ENCODE data around the gene FBF1. TPM values are rescaled to one million over a fixed set of nuclear protein-coding genes. Genes with fewer than 3 reads are reported as not detected.

The FBF1 gene
- polyA plus RNA-seq, 2 donors: 8.7 to 33.7 TPM

DNA sequence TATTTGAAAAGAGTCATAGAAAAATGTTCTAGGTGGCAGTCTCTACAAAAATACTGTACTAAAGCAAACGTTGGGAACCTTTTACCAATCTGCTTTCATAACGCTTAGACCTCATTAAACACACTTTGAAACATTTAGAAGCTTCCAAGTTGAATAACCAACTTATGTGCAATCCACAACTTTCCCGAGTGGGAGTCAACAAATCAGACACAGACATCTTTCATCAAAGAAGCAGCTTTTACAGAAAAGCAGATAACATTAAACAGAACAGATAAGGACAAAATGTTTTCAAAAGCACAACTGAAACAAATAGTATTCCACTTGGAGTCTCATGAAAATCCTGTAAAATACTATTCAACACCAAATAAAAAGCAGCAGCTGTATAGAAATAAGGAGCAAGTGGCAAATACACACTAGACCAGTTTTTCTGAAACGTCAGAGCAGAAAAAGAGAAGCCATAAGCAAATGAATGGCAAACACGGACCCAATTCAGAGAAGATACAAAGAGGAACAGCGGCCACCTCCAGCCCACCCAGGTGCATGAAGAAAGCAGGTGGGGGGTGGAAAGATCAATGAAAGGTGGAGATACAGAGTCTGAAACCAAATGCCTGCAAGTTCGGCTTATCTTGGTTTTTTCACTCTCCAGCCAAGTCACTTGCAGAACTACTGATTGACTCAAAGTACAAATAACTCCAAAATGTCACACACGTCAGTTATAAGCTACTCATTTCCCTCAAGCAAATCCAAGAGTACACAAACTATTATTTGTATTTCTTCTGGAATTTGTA lies 18.4 kb upstream of the FBF1 start:
- Histone ChIP-seq H3K27ac (ENCODE audit: low read depth in 2 of 2, low read length in 1 of 2) (no peak overlapping the region), H3K4me1 (ENCODE audit: control insufficient read depth in 2 of 2, insufficient read depth in 2 of 2, low read length in 1 of 2) (no peaks in the 10 kb centered on the region), H3K27me3 (ENCODE audit: control insufficient read depth in 1 of 2, insufficient read depth in 2 of 2, low read length in 2 of 2) (no peaks in the 10 kb centered on the region), H3K9me3 (ENCODE audit: control insufficient read depth in 2 of 2, insufficient read depth in 1 of 2, low read depth in 1 of 2, low read length in 1 of 2) (no peaks in the 10 kb centered on the region), H3K36me3 (ENCODE audit: control insufficient read depth in 2 of 2, insufficient read depth in 2 of 2, low read length in 1 of 2) (peaks cover 6 to 13% of the 10 kb centered on the region in 2 donors), H3K4me3 (ENCODE audit: low read depth in 1 of 2, low read length in 2 of 2) (no peak overlapping the region)
- 53 to 71% methylated on average over 8 of the region's 8 CpGs for WGBS, 2 donors

DNA sequence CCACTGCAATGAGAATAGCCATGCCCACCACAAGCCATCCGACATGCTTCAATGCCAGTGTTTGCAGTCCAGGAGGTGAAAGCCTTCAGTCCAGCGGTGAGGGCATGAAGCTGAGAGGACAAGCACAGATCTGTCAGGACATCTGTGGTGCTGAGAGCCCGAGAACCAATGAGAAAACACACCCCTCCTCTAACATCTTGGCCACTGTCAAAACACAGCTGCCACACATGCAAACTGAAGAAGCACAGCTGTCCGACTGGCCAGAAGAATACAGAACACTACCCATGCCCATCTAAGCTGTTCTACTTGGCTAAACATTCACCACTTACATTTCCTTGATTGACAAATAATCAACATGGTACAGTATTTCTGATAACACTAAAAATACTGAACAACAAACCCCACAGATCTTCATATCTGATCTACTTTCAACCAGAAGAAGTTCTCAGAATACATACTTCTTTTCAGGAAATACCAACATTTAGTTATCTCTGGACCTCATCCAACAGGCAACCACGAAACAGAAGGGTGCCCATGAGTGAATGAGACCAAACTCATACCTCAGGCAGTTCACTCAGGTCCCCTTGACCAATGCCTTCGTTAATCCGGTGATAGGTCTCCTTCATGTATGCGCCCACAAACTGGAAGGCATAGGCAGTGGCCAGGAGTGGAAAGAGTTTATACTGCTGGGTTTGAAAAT lies 10.2 kb upstream of the FBF1 start:
- H3K9me3 ChIP-seq (ENCODE audit: control insufficient read depth in 2 of 2, insufficient read depth in 1 of 2, low read depth in 1 of 2, low read length in 1 of 2): no peaks in the 10 kb centered on the region
- 78 to 79% methylated on average over 8 of the region's 8 CpGs for WGBS, 2 donors
- H3K4me3 ChIP-seq (ENCODE audit: low read depth in 1 of 2, low read length in 2 of 2): no peak overlapping the region
- H3K27me3 ChIP-seq (ENCODE audit: control insufficient read depth in 1 of 2, insufficient read depth in 2 of 2, low read length in 2 of 2): no peaks in the 10 kb centered on the region
- no peak overlapping the region for H3K27ac ChIP-seq (ENCODE audit: low read depth in 2 of 2, low read length in 1 of 2)
- no peaks in the 10 kb centered on the region for H3K4me1 ChIP-seq (ENCODE audit: control insufficient read depth in 2 of 2, insufficient read depth in 2 of 2, low read length in 1 of 2)
- peaks cover 21 to 44% of the 10 kb centered on the region in 2 donors for H3K36me3 ChIP-seq (ENCODE audit: control insufficient read depth in 2 of 2, insufficient read depth in 2 of 2, low read length in 1 of 2)

DNA sequence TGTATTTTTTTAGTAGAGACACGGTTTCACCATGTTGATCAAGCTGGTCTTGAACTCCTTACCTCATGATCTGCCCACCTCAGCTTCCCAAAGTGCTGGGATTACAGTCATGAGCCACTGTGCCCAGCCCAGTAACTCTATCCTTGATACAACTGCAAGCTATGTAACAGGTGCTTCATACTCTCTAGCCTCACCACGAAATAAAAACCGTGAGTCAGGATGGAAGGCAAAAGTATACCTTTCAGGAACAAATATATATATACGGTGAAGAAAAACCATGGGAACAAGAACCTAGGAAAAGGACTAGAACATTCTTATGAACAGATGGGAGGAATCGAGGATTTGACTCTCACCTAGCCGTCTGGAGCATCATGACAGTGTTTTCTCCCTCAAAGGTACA lies 9.6 kb upstream of the FBF1 start:
- H3K27ac ChIP-seq (ENCODE audit: low read depth in 2 of 2, low read length in 1 of 2): no peak overlapping the region
- peaks cover 17 to 41% of the 10 kb centered on the region in 2 donors for H3K36me3 ChIP-seq (ENCODE audit: control insufficient read depth in 2 of 2, insufficient read depth in 2 of 2, low read length in 1 of 2)
- 88 to 91% methylated on average over 6 of the region's 6 CpGs for WGBS, 2 donors

DNA sequence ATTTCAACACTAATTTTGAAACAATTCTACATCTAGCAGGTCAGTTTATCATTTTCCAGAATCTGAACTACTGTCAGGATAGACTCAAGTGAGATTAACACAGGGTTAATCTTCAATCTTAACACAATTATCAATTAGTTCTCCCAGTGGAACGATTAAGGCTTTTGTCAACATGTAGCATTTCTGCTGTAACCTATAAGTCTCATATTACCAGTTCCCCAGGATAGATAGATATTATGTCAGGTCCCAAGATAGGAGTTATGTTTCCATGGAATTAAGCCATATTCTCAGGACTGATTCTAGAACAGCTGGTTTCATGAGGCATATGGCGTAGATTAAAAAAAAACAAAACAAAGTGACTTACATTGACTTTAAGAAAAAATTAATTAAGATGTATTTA lies 4.4 kb upstream of the FBF1 start:
- no peak overlapping the region for H3K4me3 ChIP-seq (ENCODE audit: low read depth in 1 of 2, low read length in 2 of 2)
- no peaks in the 10 kb centered on the region for H3K9me3 ChIP-seq (ENCODE audit: control insufficient read depth in 2 of 2, insufficient read depth in 1 of 2, low read depth in 1 of 2, low read length in 1 of 2)
- H3K27me3 ChIP-seq (ENCODE audit: control insufficient read depth in 1 of 2, insufficient read depth in 2 of 2, low read length in 2 of 2): no peaks in the 10 kb centered on the region
- 67 to 69% methylated on average over 2 of the region's 2 CpGs for WGBS, 2 donors
- no peak overlapping the region for H3K27ac ChIP-seq (ENCODE audit: low read depth in 2 of 2, low read length in 1 of 2)
- H3K36me3 ChIP-seq (ENCODE audit: control insufficient read depth in 2 of 2, insufficient read depth in 2 of 2, low read length in 1 of 2): peaks cover 6 to 17% of the 10 kb centered on the region in 2 donors
- no peaks in the 10 kb centered on the region for H3K4me1 ChIP-seq (ENCODE audit: control insufficient read depth in 2 of 2, insufficient read depth in 2 of 2, low read length in 1 of 2)

More for the DNA sequence above, 9.6 kb upstream of the FBF1 start:
- Histone ChIP-seq H3K4me3 (ENCODE audit: low read depth in 1 of 2, low read length in 2 of 2) (no peak overlapping the region), H3K27me3 (ENCODE audit: control insufficient read depth in 1 of 2, insufficient read depth in 2 of 2, low read length in 2 of 2) (no peaks in the 10 kb centered on the region), H3K9me3 (ENCODE audit: control insufficient read depth in 2 of 2, insufficient read depth in 1 of 2, low read depth in 1 of 2, low read length in 1 of 2) (no peaks in the 10 kb centered on the region), H3K4me1 (ENCODE audit: control insufficient read depth in 2 of 2, insufficient read depth in 2 of 2, low read length in 1 of 2) (no peaks in the 10 kb centered on the region)

DNA sequence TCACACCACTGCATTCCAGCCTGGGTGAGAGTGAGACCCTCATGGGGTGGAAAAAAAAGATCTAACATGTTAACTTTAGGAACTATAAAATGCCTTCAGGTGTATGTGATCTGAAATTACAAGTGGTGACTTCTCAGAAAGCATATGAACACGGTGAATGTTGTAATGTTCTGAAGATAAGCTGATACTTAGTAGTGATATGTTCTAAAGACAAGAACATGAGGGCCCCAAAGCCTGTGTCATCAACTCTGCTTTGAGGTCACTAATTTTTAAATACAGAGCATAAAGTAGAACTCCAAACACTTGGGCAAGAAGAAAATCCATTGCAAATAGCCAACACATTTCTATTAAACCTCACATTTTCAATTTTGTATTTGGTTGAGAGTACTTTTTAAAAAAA lies 2.6 kb upstream of the FBF1 start:
- H3K4me1 ChIP-seq (ENCODE audit: control insufficient read depth in 2 of 2, insufficient read depth in 2 of 2, low read length in 1 of 2): no peaks in the 10 kb centered on the region
- peaks cover 0 to 6% of the 10 kb centered on the region in 2 donors for H3K36me3 ChIP-seq (ENCODE audit: control insufficient read depth in 2 of 2, insufficient read depth in 2 of 2, low read length in 1 of 2)
- no peaks in the 10 kb centered on the region for H3K27me3 ChIP-seq (ENCODE audit: control insufficient read depth in 1 of 2, insufficient read depth in 2 of 2, low read length in 2 of 2)
- H3K9me3 ChIP-seq (ENCODE audit: control insufficient read depth in 2 of 2, insufficient read depth in 1 of 2, low read depth in 1 of 2, low read length in 1 of 2): no peaks in the 10 kb centered on the region
- no peak overlapping the region for H3K4me3 ChIP-seq (ENCODE audit: low read depth in 1 of 2, low read length in 2 of 2)
- WGBS, 2 donors: 76 to 98% methylated on average over 1 of the region's 1 CpG
- H3K27ac ChIP-seq (ENCODE audit: low read depth in 2 of 2, low read length in 1 of 2): no peak overlapping the region

DNA sequence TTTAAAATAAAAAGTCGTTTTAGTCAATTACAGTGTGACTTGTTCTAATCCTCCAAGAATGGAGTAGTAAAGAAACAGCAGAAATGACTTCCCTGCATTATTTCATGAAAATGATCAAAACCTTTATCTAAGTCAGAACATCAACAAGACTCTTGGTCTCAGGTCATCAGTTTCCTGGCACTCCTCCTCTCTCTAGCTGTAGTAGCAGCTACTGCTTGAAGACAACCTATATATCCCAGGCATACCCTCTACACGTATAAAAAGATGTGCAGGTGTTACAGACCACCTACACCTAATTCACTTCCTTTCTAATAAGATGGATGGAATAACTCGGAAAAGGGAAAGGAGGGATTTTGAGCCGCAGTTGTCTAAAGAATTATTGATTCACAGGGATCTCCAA lies 1.6 kb upstream of the FBF1 start:
- H3K4me3 ChIP-seq (ENCODE audit: low read depth in 1 of 2, low read length in 2 of 2): no peak overlapping the region
- no peaks in the 10 kb centered on the region for H3K27me3 ChIP-seq (ENCODE audit: control insufficient read depth in 1 of 2, insufficient read depth in 2 of 2, low read length in 2 of 2)
- WGBS, 2 donors: 87 to 91% methylated on average over 4 of the region's 4 CpGs

DNA sequence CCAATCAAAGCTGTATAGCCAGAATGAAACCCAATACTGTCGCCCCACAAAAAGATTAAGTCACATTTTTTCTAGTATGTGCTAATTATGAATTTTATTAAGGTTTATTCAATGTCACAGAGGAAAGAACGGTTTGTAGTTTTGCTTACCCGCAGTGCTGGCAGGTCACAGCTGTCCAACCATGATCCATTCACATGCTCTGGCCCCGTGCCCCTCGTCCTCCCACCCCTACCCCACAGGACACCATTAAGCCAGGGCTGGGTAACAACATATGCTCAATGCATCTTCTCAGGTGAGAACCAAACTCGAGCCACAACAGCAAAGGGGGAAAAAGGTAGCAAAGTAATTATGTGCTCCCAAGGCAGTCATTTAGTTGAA lies 589 bp upstream of the FBF1 start:
- Histone ChIP-seq H3K4me1 (ENCODE audit: control insufficient read depth in 2 of 2, insufficient read depth in 2 of 2, low read length in 1 of 2) (no peaks in the 10 kb centered on the region), H3K4me3 (ENCODE audit: low read depth in 1 of 2, low read length in 2 of 2) (peak overlapping the region in 1 of 2 donors; percentile 79), H3K36me3 (ENCODE audit: control insufficient read depth in 2 of 2, insufficient read depth in 2 of 2, low read length in 1 of 2) (no peaks in the 10 kb centered on the region), H3K27ac (ENCODE audit: low read depth in 2 of 2, low read length in 1 of 2) (peak overlapping the region in 1 of 2 donors; percentile 77), H3K9me3 (ENCODE audit: control insufficient read depth in 2 of 2, insufficient read depth in 1 of 2, low read depth in 1 of 2, low read length in 1 of 2) (no peaks in the 10 kb centered on the region), H3K27me3 (ENCODE audit: control insufficient read depth in 1 of 2, insufficient read depth in 2 of 2, low read length in 2 of 2) (no peaks in the 10 kb centered on the region)
- 33 to 41% methylated on average over 6 of the region's 6 CpGs for WGBS, 2 donors

More for the DNA sequence above, 1.6 kb upstream of the FBF1 start:
- H3K9me3 ChIP-seq (ENCODE audit: control insufficient read depth in 2 of 2, insufficient read depth in 1 of 2, low read depth in 1 of 2, low read length in 1 of 2): no peaks in the 10 kb centered on the region
- H3K36me3 ChIP-seq (ENCODE audit: control insufficient read depth in 2 of 2, insufficient read depth in 2 of 2, low read length in 1 of 2): peaks cover 0 to 3% of the 10 kb centered on the region in 2 donors
- no peaks in the 10 kb centered on the region for H3K4me1 ChIP-seq (ENCODE audit: control insufficient read depth in 2 of 2, insufficient read depth in 2 of 2, low read length in 1 of 2)
- no peak overlapping the region for H3K27ac ChIP-seq (ENCODE audit: low read depth in 2 of 2, low read length in 1 of 2)

DNA sequence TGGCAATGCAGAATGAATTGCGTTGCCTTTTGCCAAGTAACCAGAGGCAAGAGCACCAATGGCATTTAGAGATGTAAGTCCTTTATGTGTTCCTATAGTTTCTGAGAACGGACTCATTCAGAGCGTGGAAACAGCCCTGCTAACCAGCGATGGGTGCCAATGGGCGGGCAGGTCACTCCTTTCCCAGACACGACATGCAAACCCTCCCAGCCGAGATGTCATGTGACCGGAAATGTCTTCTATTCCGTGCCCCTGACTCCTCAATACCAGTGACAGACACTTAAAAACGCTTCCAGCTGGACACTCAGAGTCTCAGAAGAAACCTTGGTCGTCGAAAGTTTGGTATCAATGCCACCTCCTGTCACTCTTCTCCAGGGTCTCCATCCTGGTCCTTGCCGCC lies 3.2 kb downstream of the FBF1 start:
- H3K27me3 ChIP-seq (ENCODE audit: control insufficient read depth in 1 of 2, insufficient read depth in 2 of 2, low read length in 2 of 2): no peaks in the 10 kb centered on the region
- no peak overlapping the region for H3K27ac ChIP-seq (ENCODE audit: low read depth in 2 of 2, low read length in 1 of 2)
- H3K4me3 ChIP-seq (ENCODE audit: low read depth in 1 of 2, low read length in 2 of 2): no peak overlapping the region
- 80 to 87% methylated on average over 13 of the region's 13 CpGs for WGBS, 2 donors
- no peaks in the 10 kb centered on the region for H3K9me3 ChIP-seq (ENCODE audit: control insufficient read depth in 2 of 2, insufficient read depth in 1 of 2, low read depth in 1 of 2, low read length in 1 of 2)
- H3K36me3 ChIP-seq (ENCODE audit: control insufficient read depth in 2 of 2, insufficient read depth in 2 of 2, low read length in 1 of 2): no peaks in the 10 kb centered on the region
- no peaks in the 10 kb centered on the region for H3K4me1 ChIP-seq (ENCODE audit: control insufficient read depth in 2 of 2, insufficient read depth in 2 of 2, low read length in 1 of 2)

DNA sequence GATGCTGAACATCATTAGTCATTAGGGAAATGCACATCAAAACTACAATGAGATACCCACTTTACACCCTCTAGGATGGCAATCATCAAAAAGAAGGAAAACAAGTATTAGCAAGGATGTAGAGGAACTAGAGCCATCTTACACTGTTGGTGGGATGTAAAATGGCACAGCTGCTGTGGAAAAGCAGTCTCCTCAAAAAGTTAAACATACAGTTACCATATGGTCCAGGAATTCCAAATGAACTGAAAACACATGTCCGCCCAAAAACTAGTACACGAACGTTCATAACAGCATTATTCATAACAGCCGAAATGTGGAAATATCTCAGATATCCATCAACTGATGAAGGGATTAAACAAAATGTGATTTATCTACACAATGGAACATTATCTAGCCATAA lies 7.0 kb downstream of the FBF1 start:
- Histone ChIP-seq H3K27me3 (ENCODE audit: control insufficient read depth in 1 of 2, insufficient read depth in 2 of 2, low read length in 2 of 2) (no peaks in the 10 kb centered on the region), H3K4me3 (ENCODE audit: low read depth in 1 of 2, low read length in 2 of 2) (no peak overlapping the region), H3K27ac (ENCODE audit: low read depth in 2 of 2, low read length in 1 of 2) (no peak overlapping the region), H3K9me3 (ENCODE audit: control insufficient read depth in 2 of 2, insufficient read depth in 1 of 2, low read depth in 1 of 2, low read length in 1 of 2) (no peaks in the 10 kb centered on the region), H3K4me1 (ENCODE audit: control insufficient read depth in 2 of 2, insufficient read depth in 2 of 2, low read length in 1 of 2) (no peaks in the 10 kb centered on the region), H3K36me3 (ENCODE audit: control insufficient read depth in 2 of 2, insufficient read depth in 2 of 2, low read length in 1 of 2) (no peaks in the 10 kb centered on the region)
- 82 to 89% methylated on average over 4 of the region's 4 CpGs for WGBS, 2 donors

Measured in esophagus (tissue), 2 donors.